NT2/D1 (cell line): ENCODE data around the gene C2orf81.

Source experiments
- SUZ12 ChIP-seq: IDR thresholded peaks from 2 replicates; pipeline ENCODE4 v1.6.1; 2011; ENCODE audit not compliant: insufficient read length, insufficient read depth; ENCODE audit errors: extremely low read depth
- YY1 ChIP-seq: IDR thresholded peaks from 2 replicates; pipeline ENCODE4 v1.6.1; 2011; ENCODE audit not compliant: insufficient read length, insufficient read depth

DNA sequence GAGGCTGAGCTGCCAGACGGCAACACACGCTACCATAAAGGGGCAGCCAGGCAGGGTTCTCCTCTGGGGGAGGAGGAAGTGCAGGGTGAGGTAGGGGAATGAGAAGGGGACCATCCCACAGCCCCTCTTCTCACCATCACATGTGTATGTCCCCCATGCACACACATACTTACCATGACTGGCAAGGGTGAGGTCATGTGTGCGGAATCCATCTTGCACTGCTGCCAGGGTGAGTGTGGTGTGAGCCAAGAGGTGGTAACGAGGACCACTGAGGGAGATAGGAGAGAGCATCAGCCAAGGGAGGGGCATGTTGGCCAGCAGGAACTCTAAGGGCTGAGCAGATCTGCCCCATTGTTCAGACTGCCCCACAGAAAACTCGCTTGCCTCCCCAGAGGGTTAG lies 7.3 kb upstream of the C2orf81 start:
- no peak for TF ChIP-seq SUZ12
- no peak for TF ChIP-seq YY1
